Measurements from ENCODE around the gene PRSS50. TPM values are rescaled to one million over a fixed set of nuclear protein-coding genes. Genes with fewer than 3 reads are reported as not detected.

PRSS50 gene
- polyA plus RNA-seq, 3 donors: 0.07 to 0.20 TPM; not detected in 1

- 88 to 92% (median 90%) methylated on average over 3 of the region's 3 CpGs for WGBS, 3 donors
- H3K27ac ChIP-seq (ENCODE audit: low read depth, low read length): no peak overlapping the region
These were observed 14.1 kb upstream of the PRSS50 start for GRCh38 chr3:46731795-46732194.

- H3K27ac ChIP-seq (ENCODE audit: low read depth, low read length): no peak overlapping the region
- 48 to 78% (median 68%) methylated on average over 2 of the region's 2 CpGs for WGBS, 3 donors
These were observed 13.2 kb upstream of the PRSS50 start for GRCh38 chr3:46730819-46731218.

DNA sequence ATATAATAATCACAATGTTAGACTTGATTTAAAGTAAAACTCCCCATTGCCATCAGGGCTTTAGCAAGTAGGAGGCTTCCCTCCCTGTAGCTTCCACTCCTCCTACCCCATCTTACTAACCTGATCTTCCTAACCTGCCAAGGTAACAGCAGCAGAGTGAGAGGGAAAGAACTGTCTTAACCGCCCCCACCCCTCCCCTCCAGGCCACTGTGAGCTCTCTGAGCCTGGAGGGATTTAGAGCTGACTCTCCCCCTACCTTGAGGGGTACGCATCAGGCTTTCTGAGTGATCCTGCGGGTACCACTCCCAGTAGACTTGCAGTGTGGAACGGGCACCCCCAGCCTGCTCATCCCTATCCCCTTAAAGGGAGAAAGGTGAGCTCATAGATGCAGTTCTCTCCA is 11.4 kb upstream of the PRSS50 start:
- 86 to 91% (median 89%) methylated on average over 4 of the region's 4 CpGs for WGBS, 3 donors
- H3K27ac ChIP-seq (ENCODE audit: low read depth, low read length): no peak overlapping the region

DNA sequence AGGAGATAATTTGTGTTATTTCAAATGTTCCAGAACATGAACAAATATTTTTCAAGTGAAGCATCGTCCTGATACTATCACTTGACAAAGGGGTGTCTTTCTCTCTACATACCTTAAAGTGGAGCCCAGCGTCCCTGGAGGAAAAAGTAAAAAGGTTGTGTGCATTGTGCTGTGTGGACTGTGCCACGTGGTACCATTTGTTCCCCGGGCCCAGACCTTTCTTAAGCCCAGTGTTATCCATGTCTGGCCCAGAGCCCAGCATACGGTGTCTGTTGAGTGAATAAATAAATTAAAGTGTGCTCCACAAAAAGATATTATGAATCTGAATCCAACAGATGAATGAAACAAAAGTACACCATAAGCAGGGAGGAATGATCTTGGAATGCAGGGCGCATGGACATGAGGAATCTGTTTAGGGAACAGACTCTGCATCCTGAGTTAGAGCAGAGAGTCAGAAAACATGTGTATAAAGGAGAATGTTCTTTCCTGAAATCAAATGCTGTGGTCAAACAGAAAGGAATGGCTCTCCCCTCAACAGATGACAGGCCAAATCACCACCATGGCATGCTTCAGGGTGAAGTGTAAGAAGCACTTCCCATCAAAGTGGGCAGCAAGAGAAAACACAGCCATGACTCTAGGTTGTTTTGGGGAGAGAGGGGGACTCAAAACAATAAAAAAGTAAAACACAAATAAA is 8.1 kb upstream of the PRSS50 start:
- no peak overlapping the region for H3K27ac ChIP-seq (ENCODE audit: low read depth, low read length)
- WGBS, 3 donors: 61 to 75% (median 64%) methylated on average over 6 of the region's 6 CpGs

DNA sequence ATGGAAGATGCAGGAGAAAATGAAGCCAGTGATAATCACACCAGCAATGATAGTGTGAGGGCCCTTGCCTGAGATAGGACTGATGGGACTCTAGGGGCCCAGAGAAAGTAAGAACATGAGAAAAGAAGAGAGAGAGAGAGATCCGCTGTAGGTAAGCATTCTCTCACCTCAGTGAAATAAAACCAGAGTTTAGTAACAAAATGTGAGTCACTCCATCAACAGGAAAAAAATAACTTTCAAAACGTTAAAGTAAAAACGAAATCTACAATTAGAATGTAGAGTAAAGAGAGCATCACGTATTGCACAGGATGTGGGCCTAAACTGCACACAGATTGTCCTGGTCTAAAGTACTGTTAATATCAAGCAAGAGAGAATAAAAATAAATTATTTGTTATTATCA is 6.8 kb upstream of the PRSS50 start:
- 66 to 86% (median 83%) methylated on average over 4 of the region's 4 CpGs for WGBS, 3 donors
- H3K27ac ChIP-seq (ENCODE audit: low read depth, low read length): no peak overlapping the region

DNA sequence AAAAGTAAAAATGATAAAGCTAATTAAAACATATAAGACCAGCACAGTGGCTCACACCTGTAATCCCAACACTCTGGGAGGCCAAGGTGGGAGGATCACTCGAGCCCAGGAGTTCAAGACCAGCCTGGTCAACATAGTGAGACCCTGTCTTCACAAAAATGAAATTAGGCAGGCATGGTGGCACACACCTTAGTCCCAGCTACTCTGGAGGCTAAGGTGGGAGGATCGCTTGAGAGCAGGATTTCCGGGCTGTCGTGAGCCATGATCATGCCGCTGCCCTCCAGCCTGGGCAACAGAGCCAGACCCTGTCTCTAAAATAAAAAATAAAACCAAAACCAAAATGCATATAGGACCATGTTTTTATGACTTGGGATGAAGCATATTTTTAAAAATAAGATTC is 4.8 kb upstream of the PRSS50 start:
- H3K27ac ChIP-seq (ENCODE audit: low read depth, low read length): no peak overlapping the region
- WGBS, 3 donors: 90 to 95% (median 95%) methylated on average over 5 of the region's 5 CpGs

DNA sequence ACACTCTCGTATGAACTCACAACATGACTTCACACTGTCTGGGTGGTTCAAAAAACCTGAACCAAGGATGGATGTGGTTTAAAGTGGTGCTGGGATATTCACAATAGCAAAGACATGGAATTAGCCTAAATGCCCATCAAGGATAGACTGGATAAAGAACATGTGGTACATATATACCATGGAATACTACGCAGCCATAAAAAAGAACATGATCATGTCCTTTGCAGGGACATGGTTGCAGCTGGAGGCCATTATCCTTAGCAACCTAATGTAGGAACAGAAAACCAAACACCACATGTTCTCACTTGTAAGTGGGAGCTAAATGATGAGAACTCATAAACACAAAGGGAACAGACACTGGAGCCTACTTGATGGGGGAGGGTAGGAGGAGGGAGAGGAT is 3.3 kb upstream of the PRSS50 start:
- WGBS, 3 donors: 69 to 100% (median 97%) methylated on average over 2 of the region's 2 CpGs
- no peak overlapping the region for H3K27ac ChIP-seq (ENCODE audit: low read depth, low read length)

- WGBS, 3 donors: 82 to 94% (median 90%) methylated on average over 4 of the region's 4 CpGs
- H3K27ac ChIP-seq (ENCODE audit: low read depth, low read length): no peak overlapping the region
These were observed 2.1 kb upstream of the PRSS50 start for GRCh38 chr3:46719735-46720271.

DNA sequence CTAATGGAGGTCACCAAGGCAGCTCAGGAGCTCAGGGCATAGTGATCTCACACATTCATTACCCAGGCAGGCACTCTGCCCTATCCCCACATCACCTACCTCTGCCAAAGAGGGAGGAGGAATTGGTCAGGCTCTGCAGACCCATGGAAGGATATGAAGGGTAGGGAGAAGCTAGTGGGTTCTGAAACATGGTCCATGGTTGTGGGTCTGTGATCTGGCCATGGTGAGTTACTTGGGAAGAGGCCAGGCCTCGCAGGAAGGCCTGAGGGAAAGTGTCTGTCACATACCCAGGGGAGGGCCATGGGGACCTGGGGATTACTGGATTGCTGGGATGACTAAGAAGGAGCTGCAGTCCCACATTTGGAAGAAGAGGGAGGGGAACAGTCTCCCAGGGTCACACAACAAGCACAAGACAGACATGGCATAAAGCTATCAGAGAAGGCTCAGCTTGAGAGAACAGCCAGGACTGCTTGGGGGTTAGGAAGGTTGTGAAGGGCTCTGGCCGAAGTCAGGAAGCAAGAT is 1.4 kb upstream of the PRSS50 start:
- H3K27ac ChIP-seq (ENCODE audit: low read depth, low read length): no peak overlapping the region
- 82 to 89% (median 86%) methylated on average over 2 of the region's 2 CpGs for WGBS, 3 donors

DNA sequence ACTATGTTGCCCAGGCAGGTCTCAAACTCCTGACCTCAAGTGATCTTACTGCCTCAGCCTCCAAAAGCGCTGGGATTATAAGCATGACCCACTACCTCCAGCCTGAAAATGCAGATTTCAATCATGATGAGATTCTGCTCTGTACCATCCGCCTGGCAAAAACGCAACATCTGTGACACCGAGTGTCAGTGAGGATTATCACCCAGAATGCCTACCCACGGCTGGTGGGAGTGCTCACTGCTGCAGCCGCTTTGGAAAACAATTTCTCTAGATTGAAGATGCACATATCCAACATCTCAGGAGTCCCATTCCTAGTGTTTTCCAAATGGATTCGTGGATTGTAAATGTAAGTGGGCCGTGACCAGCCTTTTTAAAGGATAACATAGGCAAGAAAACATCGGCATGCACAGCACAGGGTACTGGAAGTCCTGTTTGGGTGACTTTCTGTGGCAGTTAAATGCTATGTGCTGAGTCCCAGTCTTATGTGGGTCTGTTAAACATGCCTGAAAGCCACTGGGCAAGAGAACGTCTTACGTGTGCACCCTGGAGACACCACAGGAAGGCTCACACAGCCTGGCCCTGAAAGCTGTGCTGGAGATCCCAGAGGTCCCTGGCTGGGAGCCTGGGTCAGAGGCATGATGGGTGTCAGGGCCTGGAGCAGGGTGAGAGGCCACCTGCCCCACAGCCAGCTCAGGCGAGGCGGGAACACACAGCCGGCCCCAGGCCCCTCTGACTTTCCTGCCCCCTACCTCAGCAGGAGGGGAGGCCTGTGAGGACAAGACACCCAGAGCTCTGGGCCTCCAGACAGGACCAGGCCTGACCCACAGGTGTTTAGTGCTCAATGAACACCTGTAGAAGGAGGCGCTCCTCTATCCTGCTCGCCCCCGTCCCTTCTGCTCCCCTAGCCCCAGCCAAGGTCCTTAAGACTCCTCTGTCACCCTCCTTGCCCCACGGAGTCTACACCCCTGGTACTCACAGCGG is 918 bp downstream of the PRSS50 start:
- 89 to 92% (median 90%) methylated on average over 19 of the region's 19 CpGs for WGBS, 3 donors
- H3K27ac ChIP-seq (ENCODE audit: low read depth, low read length): no peak overlapping the region

DNA sequence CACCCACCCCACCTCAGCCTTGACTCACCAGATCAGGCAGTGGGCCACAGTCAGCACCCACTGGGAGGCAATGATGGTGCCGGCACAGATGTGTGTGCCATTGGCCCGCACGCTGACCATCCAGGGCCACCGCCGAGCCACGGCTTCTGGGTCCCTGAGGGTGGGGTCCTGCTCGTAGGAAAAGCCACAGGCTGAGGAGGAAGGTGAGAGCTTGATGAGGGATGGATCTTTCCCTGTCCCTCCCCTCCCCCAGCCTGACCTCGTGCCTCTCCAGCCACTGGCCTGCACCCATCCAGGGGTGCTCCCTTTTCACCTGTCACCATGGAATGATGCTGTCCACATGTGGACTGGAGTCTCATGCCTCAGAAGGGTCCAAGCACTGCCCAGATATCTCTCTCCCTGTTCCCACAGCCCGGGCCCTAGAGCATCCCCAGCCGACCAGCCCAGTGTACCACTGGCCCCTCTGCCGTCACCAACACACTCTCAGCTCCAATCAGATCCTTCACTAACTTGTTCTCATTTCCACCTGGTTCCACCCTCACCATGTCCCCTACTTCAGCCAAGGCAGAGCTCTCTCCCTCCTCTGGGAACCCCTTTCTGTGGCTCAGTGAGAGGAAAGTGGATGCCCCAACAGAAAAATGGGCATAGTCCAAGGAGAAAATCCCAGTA is 2.0 kb downstream of the PRSS50 start:
- H3K27ac ChIP-seq (ENCODE audit: low read depth, low read length): no peak overlapping the region
- WGBS, 3 donors: 91 to 92% (median 91%) methylated on average over 11 of the region's 11 CpGs

- WGBS, 3 donors: 87 to 92% (median 89%) methylated on average over 10 of the region's 10 CpGs
- no peak overlapping the region for H3K27ac ChIP-seq (ENCODE audit: low read depth, low read length)
These were observed 2.8 kb downstream of the PRSS50 start for GRCh38 chr3:46714728-46715506.

- 88 to 93% (median 91%) methylated on average over 22 of the region's 22 CpGs for WGBS, 3 donors
- H3K27ac ChIP-seq (ENCODE audit: low read depth, low read length): no peak overlapping the region
These were observed 3.6 kb downstream of the PRSS50 start for GRCh38 chr3:46713898-46714552.

DNA sequence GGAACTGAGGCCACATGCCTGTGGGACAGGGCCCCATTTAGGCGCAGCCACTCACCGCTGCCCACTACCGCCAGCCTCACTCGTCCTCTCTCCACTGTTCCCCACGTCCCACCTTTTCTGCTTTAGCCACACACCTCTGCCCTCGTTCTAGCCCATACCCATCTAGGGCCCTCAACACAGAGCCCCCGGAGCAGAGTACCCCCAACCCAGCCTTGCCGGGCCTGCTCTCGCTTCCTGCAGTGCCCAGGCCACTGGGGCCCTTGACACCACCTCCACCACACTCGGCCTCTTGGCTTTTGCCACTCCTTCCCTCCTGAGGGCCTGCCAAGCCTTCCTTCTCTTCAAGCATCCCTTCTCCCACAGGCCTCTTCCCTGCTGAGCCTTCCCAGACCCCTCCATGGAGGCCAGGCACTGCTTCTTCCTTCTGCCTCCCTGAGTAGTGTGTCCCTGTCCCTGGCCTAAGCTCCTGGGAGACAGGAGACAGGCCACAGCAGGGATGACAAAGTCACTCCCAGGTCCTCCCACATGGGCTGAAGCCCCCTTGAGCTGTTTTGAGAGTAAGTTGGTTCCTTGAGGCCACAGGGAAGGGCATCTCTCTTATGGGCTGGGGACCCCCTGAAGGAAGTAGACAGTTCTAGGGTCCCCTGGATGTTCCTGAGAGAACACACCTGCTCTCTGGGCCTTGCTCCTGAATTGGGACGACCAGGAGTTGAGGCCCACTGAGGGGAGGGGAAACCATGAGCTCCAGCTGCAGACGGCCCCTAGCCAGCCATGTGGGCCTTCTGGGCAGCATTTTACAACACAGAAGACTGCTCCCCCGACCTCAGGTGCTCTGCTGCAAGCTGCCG is 4.4 kb downstream of the PRSS50 start:
- 80 to 87% (median 86%) methylated on average over 14 of the region's 14 CpGs for WGBS, 3 donors
- no peak overlapping the region for H3K27ac ChIP-seq (ENCODE audit: low read depth, low read length)

- WGBS, 3 donors: 85 to 91% (median 88%) methylated on average over 13 of the region's 13 CpGs
These were observed 5.2 kb downstream of the PRSS50 start for GRCh38 chr3:46712191-46713049.

DNA sequence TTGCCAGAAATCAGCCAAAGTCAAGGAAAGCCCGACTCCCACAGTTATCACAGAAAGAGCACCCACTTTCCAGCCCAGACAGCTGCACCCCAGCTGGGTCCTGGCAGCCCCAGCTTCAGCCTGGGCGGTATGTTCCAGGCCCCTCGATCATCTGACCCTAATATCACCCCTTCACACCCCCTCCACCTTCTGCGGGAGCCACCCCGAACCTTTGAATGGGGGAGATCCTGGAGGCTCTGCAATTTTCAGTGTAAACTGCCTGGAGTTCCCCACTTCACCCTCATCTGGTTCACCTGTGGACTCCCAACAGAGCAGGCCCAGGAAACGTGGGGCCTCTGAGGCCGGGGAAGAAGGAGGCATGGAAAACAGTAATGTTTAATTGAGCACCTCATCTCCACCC is 5.9 kb downstream of the PRSS50 start:
- WGBS, 3 donors: 81 to 90% (median 89%) methylated on average over 7 of the region's 7 CpGs
- H3K27ac ChIP-seq (ENCODE audit: low read depth, low read length): no peak overlapping the region

More at GRCh38 chr3:46712191-46713049, 5.2 kb downstream of the PRSS50 start:
- no peak overlapping the region for H3K27ac ChIP-seq (ENCODE audit: low read depth, low read length)

Measured in adipose tissue (tissue), 3 donors.